Muscle of leg (tissue), 11 donors: ENCODE data around the gene PGM1. TPM values are rescaled to one million over a fixed set of nuclear protein-coding genes. Genes with fewer than 3 reads are reported as not detected.
A peak's percentile ranks its signal among the peaks of the same experiment; 100 is the strongest.

ENCODE experiments used
- DNase-seq: peaks from one replicate; pipeline ENCODE4 v3.0.0; 2013
- H3K27ac ChIP-seq: one replicate; pipeline ENCODE4 v1.5.1; 2013; ENCODE audit warnings: mild to moderate bottlenecking, low read length, control low read depth
- H3K27me3 ChIP-seq: one replicate; pipeline ENCODE4 v1.6.1; 2013; ENCODE audit warnings: low read length; ENCODE audit not compliant: control insufficient read depth, insufficient read depth
- H3K36me3 ChIP-seq: one replicate; pipeline ENCODE4 v1.6.1; 2013; ENCODE audit warnings: low read length; ENCODE audit not compliant: control insufficient read depth, insufficient read depth
- H3K4me1 ChIP-seq: one replicate; pipeline ENCODE4 v1.6.1; 2013; ENCODE audit warnings: low read length; ENCODE audit not compliant: control insufficient read depth, insufficient read depth
- H3K4me3 ChIP-seq: one replicate; pipeline ENCODE4 v1.5.1; 2013; ENCODE audit warnings: low read length, control low read depth
- H3K9me3 ChIP-seq: replicated peaks from 2 replicates; pipeline ENCODE4 v1.6.1; 2013; ENCODE audit warnings: low read depth, low read length; ENCODE audit not compliant: control insufficient read depth
- WGBS: methylation state at CpG from one replicate; pipeline ENCODE4 v1.1.5; 2013; ENCODE audit warnings: missing lambda C conversion rate; ENCODE audit not compliant: insufficient coverage; 5-methylcytosine and 5-hydroxymethylcytosine counted together
- polyA plus RNA-seq, 8 donors: library from polyadenylated mRNA; unstranded; fragments of 120-200 nt; gene quantifications; one replicate each; pipeline versions ENCODE4 v1.2.1 to v1.2.3, GENCODE V29; 2013; ENCODE audit warnings: inconsistent platforms in 1 of 8, low replicate concordance in 1 of 8; ENCODE audit not compliant: insufficient read length in 8 of 8, insufficient read depth in 1 of 8
- total RNA-seq: library from RNA; stranded (reverse); fragments of 120-200 nt; gene quantifications from one replicate; pipeline ENCODE4 v1.2.4, GENCODE V29; 2013

Gene PGM1
- total and polyA plus RNA-seq, 9 donors: 49.7 to 68.5 (median 59.4) TPM

DNA sequence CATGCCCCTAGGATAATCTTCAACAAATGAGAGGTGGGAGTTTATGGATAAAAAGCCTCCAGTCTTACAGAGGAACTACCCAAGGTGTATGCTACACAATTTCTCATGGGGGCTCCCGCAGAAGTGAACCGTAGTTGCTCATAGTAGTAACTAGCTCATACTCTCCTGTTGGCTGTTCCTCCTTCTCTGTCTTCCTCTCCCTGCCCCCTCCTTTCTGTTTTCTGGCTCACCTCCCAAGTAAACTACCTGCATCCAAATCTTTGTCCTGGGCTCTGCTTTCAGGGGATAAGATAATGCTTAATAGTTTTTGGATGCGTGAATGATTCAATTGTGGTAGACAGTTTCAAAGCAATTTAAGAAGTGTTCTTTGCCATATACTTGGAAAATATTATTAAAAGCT, 90.5 kb downstream of the PGM1 start:
- Histone ChIP-seq H3K36me3 (no peaks in the 10 kb centered on the region), H3K27ac (no peak overlapping the region), H3K9me3 (no peaks in the 10 kb centered on the region), H3K4me1 (no peaks in the 10 kb centered on the region), H3K27me3 (peaks cover 2% of the 10 kb centered on the region), H3K4me3 (no peak overlapping the region)
- no peak for DNase-seq
- 69% methylated on average over 2 of the region's 3 CpGs for WGBS

DNA sequence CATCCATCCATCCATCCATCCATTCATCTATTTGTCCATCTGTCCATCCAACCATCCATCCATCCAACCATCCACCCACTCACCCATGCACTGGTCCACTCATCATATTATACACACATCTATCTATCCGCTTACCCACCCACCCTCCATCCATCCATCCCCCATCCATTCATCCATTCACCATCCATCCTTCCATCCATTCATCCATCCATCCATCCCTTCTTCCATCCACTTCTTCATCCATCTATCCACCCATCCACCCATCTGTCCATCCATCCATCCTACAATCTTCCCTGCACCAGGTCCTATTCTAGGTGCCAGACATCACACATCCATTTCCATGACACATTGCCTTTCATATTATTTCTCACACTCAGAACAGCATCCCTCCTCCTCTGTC, 93.5 kb downstream of the PGM1 start:
- WGBS: 100% methylated on average over 1 of the region's 1 CpG

DNA sequence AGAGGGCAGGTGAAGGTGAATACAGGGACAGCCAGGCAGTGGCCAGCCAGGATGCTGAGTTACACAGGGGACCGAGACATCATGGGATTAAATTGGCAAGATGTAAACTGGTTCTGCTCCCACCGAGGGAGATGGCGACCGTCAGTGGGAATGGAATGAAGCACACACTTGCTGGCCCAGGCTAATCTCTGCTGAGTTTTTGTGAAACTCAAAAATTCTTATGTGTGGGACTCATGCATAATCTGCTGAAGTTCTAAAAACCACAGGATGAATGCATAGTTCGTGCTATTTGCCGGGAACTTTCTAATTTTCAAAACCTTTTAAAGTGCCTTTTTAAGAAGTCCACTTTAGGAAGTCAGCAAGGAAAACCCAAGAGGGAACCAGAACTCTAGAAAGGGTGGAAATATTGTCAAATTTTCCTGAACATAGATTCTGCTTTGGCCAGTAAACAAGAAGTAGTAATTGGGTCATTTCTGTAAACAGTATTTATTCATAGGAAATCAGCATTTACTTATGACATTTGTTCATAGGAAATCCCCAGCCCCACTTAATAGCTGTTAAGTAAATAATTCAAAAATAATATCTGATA, 95.2 kb downstream of the PGM1 start:
- DNase-seq: no peak
- Histone ChIP-seq H3K4me1 (no peaks in the 10 kb centered on the region), H3K36me3 (no peaks in the 10 kb centered on the region), H3K9me3 (no peaks in the 10 kb centered on the region), H3K27ac (no peak overlapping the region), H3K27me3 (peaks cover 2% of the 10 kb centered on the region), H3K4me3 (no peak overlapping the region)
- WGBS: 59% methylated on average over 4 of the region's 6 CpGs

More for the DNA sequence above, 93.5 kb downstream of the PGM1 start:
- Histone ChIP-seq H3K27ac (no peak overlapping the region), H3K4me1 (no peaks in the 10 kb centered on the region), H3K9me3 (no peaks in the 10 kb centered on the region), H3K27me3 (peaks cover 2% of the 10 kb centered on the region), H3K4me3 (no peak overlapping the region), H3K36me3 (no peaks in the 10 kb centered on the region)
- no peak for DNase-seq

DNA sequence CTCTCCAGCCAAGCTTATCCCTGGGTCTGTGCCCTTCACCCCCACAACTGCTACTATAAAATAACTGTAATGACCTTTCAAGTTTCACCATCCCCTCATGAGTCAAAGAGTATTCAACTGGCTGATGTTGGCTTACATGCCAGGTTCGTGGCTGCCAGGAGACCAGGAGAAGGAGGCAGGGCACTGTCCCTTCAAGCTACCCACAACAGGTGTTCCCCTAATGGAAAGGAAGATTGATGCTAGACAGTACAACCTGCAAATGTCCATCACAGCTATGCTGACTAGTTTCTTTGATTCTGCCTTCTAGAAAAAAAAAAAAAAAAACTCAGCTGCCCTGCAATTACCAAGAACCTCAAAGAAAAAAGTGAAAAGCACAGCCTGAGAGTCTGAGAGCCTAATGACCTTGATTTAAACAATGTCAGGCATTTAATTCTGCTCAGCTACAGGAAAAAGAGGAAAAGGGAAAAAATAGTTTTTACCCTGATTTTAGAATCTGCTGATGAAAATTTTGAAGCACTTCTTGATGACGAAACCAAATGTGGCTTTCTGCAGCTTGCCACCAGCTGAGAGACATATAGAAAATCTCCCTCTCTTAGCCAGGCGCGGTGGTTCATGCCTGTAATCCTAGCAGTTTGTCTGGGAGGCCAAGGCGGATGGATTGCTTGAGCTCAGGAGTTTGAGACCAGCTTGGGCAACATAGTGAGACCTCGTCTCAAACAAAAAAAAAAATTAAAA, 97.9 kb downstream of the PGM1 start:
- DNase-seq: peak; percentile 30
- Histone ChIP-seq H3K27me3 (peaks cover 2% of the 10 kb centered on the region), H3K4me1 (no peaks in the 10 kb centered on the region), H3K27ac (no peak overlapping the region), H3K4me3 (no peak overlapping the region), H3K36me3 (no peaks in the 10 kb centered on the region), H3K9me3 (no peaks in the 10 kb centered on the region)
- no CpG with 5 or more reads among the region's 6 CpGs for WGBS

DNA sequence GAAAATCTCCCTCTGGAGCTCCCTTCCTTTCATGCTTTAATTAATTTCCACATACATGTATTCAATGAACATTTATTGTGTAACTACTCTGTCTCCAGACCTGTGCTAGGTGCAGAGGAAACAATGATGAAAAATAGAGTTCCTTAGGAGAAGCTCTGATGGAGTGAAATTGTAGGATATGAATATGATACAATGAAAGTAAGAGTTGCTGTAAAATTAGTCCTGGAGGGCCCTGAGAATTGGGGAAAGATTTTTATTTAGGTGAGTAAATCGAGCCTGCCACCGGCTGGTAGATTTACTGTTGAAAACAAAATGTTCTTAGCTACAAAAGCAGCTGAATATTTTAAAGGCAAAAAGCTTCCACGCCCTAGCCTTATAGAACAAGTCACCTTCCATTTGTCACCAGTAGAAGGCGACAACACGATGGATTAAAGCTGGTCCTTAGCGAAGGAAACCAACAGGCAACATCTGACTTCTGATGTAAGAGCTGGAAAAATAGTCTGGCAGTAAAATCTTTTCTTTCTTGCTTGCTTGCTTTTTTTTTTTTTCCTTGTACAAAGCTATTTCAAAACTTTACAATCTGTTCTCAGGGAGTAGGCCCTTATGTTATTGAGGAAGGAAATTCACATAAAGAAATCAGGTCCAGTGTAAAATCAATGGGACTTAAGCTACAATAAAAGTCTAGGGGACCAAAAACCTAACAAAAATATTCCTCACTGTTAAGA, 98.7 kb downstream of the PGM1 start:
- Histone ChIP-seq H3K27ac (peak overlapping the region; percentile 23), H3K4me3 (no peak overlapping the region), H3K36me3 (no peaks in the 10 kb centered on the region), H3K9me3 (no peaks in the 10 kb centered on the region), H3K27me3 (peaks cover 2% of the 10 kb centered on the region), H3K4me1 (no peaks in the 10 kb centered on the region)
- 6% methylated on average over 3 of the region's 6 CpGs for WGBS
- peak; percentile 99 for DNase-seq

DNA sequence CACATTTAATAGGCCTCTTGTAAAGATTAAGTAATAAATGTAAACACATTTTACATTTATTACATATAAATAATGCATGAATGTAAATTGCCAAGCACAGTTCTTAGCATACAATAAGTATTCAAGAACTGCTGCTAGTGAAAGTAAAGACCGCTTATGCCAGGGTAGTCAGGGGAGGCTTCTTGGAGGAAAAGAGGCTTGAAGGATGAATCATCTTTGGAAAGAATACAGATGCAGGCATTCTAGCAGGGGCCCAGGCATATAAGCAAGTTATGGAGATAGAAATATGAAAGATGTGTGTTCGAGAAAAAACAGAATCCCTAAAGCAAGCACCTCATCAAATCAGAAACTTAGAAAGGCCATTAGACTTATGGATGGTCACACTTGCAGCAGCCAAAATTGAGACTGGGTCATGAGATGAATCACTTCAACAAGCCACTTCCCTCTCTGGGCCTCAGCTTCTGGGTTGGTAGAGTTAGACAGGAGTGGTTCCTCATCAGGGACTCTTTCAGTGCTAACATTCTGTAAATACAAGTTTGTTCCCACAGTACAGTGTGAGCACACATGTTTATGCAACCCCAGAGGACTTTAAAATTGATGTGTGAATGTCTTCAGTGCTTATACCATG, 100.8 kb downstream of the PGM1 start:
- Histone ChIP-seq H3K4me1 (no peaks in the 10 kb centered on the region), H3K4me3 (no peak overlapping the region), H3K36me3 (no peaks in the 10 kb centered on the region), H3K27ac (no peak overlapping the region), H3K9me3 (no peaks in the 10 kb centered on the region), H3K27me3 (no peaks in the 10 kb centered on the region)
- DNase-seq: peak; percentile 36
- 100% methylated on average over 1 of the region's 2 CpGs for WGBS

DNA sequence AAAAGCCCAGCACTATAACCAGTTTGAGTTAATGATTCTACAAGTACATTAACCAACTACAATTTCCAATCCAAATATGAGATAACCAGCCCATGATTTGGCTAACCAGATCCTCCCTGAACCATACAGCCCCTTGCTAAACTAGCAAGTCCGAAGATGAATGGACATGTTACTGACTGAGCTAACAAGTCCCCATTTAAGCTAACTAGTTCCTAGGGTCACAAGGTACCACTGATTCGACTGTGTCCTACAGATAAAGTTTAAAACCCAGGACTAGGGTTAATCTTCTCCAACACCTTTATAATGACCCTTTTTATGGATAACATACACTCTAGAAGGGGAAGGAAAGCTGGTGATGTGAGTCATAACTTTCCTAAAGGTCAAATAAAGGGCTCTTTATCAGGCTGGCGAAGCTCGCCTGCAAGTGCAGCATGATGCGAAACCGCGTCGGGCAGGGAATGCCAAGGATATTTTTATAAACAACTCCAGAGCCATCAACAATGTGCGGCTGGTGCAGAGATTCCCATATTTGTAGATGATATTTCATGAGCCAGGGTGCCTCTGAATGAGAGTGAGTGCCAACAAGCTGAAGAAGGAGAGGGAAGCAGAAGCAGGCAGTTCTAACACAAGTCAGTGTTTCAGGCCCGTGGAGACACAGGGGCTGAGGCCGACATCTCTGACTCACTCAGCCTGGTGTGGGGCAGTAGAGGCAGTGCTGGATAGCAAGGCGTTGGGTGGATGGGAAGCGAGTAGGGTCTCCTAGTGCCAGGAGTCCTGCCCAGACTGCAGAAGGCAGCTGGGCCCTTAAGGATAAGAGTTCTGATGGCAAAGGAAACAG, 105.0 kb downstream of the PGM1 start:
- 84% methylated on average over 5 of the region's 13 CpGs for WGBS
- Histone ChIP-seq H3K27me3 (no peaks in the 10 kb centered on the region), H3K9me3 (no peaks in the 10 kb centered on the region), H3K4me3 (no peak overlapping the region), H3K4me1 (no peaks in the 10 kb centered on the region), H3K36me3 (no peaks in the 10 kb centered on the region), H3K27ac (peak overlapping the region; percentile 7)
- DNase-seq: no peak

DNA sequence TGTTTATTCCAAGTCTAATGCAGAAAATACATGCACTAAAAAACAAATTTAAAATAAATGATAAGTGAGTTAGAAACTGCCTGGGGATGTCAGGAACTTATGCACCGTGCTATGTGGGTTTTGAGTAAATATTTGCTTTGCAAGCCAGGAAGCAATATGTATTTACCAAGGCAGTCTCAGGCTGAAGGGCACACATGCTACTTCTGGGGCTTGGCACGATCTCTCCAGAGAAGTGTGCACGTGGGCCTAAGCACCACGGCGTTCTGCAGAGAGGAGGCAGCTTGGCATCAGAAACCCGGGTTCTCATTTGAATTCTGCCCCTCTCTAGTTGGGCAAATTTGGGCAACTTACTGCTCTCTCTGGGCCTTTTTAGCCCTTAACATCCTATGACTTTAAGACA, 108.0 kb downstream of the PGM1 start:
- H3K27me3 ChIP-seq: no peaks in the 10 kb centered on the region
- H3K36me3 ChIP-seq: no peaks in the 10 kb centered on the region
- DNase-seq: no peak
- no peaks in the 10 kb centered on the region for H3K4me1 ChIP-seq
- no peaks in the 10 kb centered on the region for H3K9me3 ChIP-seq
- 83% methylated on average over 6 of the region's 6 CpGs for WGBS
- no peak overlapping the region for H3K4me3 ChIP-seq
- no peak overlapping the region for H3K27ac ChIP-seq

DNA sequence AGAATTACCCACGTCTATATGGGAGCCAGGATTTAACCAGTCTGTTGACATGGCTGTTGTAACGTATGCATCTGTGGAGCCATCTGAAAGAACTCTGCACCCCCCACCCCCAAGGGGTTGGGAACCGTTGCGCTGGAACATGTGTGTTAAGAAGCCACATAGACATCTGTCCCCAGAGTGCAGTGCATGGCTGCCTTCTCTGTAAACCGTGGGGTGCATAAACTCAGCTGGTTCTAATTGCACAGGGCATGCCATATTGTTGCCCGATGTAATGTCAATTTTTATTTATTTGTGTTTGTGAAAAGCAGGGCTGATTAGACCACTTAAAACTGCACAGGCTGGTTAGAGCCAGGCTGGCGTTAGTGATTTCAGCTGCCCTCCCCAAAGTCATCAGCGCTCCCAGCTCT, 110.5 kb downstream of the PGM1 start:
- Histone ChIP-seq H3K9me3 (no peaks in the 10 kb centered on the region), H3K36me3 (no peaks in the 10 kb centered on the region), H3K4me3 (no peak overlapping the region), H3K27me3 (no peaks in the 10 kb centered on the region), H3K27ac (no peak overlapping the region), H3K4me1 (no peaks in the 10 kb centered on the region)
- WGBS: 63% methylated on average over 4 of the region's 8 CpGs
- DNase-seq: peak; percentile 16
